Measurements from ENCODE around the gene KRTAP5-4. TPM values are rescaled to one million over a fixed set of nuclear protein-coding genes. Genes with fewer than 3 reads are reported as not detected.

KRTAP5-4 gene
- total RNA-seq, 5 donors from 2014 or later (not counting 1 experiment from before 2014, with no cell fraction given) = not detected

GRCh38 chr11:1574238-1574932 lies 47.6 kb downstream of the KRTAP5-4 start:
- POLR2A ChIA-PET = interaction anchor here (0.5 to 0.6 kb wide), 2 partner anchors 11 to 19 kb away, joined by 3 read pairs; no protein-coding TSS in a partner anchor
- WGBS (ENCODE audit: insufficient coverage) = under 1% methylated on average over 61 of the region's 64 CpGs
- Mint-ChIP-seq H3K4me3 (peak overlapping the region; percentile 73 to 84 (median 79)), H3K27ac (peak overlapping the region; percentile 78 to 80), H3K4me1 (peaks cover 19 to 24% (median 23%) of the 10 kb centered on the region in 3 donors), H3K27me3 (peaks cover 0 to 1% of the 10 kb centered on the region in 2 donors), H3K36me3 (peaks cover 4% of the 10 kb centered on the region), H3K9me3 (peaks cover 0 to 7% (median 4%) of the 10 kb centered on the region in 3 donors)
- CTCF ChIA-PET = interaction anchor here (0.7 to 2.7 kb wide), 11 partner anchors 9 to 960 kb away, joined by 3 to 43 read pairs (median 5); no protein-coding TSS in a partner anchor
- H3K27ac ChIP-seq (ENCODE audit: low read length) = peak overlapping the region; percentile 89
- peak; percentile 42 to 57 (median 54) for ATAC-seq (replicated peaks in 1 of 4)
- peaks cover 2 to 16% of the 10 kb centered on the region in 2 experiments for H3K27me3 ChIP-seq (replicated peaks in 1 of 2; ENCODE audit: control insufficient read depth in 2 of 2, extremely low read depth in 1 of 2, insufficient read depth in 2 of 2, low read length in 1 of 2)
- H3K4me3 ChIP-seq (ENCODE audit: control insufficient read depth in 1 of 2, extremely low read depth in 1 of 2, low read length in 1 of 2) = peak overlapping the region; percentile 26 to 56
- H3K4me1 ChIP-seq (ENCODE audit: control insufficient read depth in 1 of 2, extremely low read depth in 1 of 2, insufficient read depth in 2 of 2, low read length in 2 of 2) = peaks cover 12 to 42% of the 10 kb centered on the region in 2 experiments
- no peaks in the 10 kb centered on the region for H3K36me3 ChIP-seq (ENCODE audit: control insufficient read depth in 2 of 2, extremely low read depth in 1 of 2, insufficient read depth in 1 of 2, low read length in 1 of 2)
- no peaks in the 10 kb centered on the region for H3K9me3 ChIP-seq
- peak in 29 of 35 experiments; percentile 35 to 81 (median 57) for DNase-seq

GRCh38 chr11:1573903-1574237 lies 48.1 kb downstream of the KRTAP5-4 start:
- Mint-ChIP-seq H3K27ac (peak overlapping the region; percentile 78 to 80), H3K4me3 (peak overlapping the region; percentile 73 to 84 (median 79)), H3K4me1 (peaks cover 22 to 27% (median 26%) of the 10 kb centered on the region in 3 donors), H3K27me3 (peaks cover 0 to 1% of the 10 kb centered on the region in 2 donors), H3K36me3 (peaks cover 4% of the 10 kb centered on the region), H3K9me3 (peaks cover 0 to 6% (median 4%) of the 10 kb centered on the region in 3 donors)
- ATAC-seq (replicated peaks in 1 of 4) (peak in 2 of 4 experiments; percentile 0), DNase-seq (no peak)
- CTCF ChIA-PET = interaction anchor here (0.6 to 2.7 kb wide), 7 partner anchors 16 to 1073 kb away, joined by 3 to 43 read pairs (median 5); no protein-coding TSS in a partner anchor
- peak overlapping the region; percentile 26 to 56 for H3K4me3 ChIP-seq (ENCODE audit: control insufficient read depth in 1 of 2, extremely low read depth in 1 of 2, low read length in 1 of 2)
- H3K36me3 ChIP-seq (ENCODE audit: control insufficient read depth in 2 of 2, extremely low read depth in 1 of 2, insufficient read depth in 1 of 2, low read length in 1 of 2) = no peaks in the 10 kb centered on the region
- H3K27me3 ChIP-seq (replicated peaks in 1 of 2; ENCODE audit: control insufficient read depth in 2 of 2, extremely low read depth in 1 of 2, insufficient read depth in 2 of 2, low read length in 1 of 2) = peaks cover 2 to 16% of the 10 kb centered on the region in 2 experiments
- WGBS (ENCODE audit: insufficient coverage) = 4% methylated on average over 7 of the region's 7 CpGs
- peak overlapping the region; percentile 89 for H3K27ac ChIP-seq (ENCODE audit: low read length)
- POLR2A ChIA-PET = no interaction called here
- H3K4me1 ChIP-seq (ENCODE audit: control insufficient read depth in 1 of 2, extremely low read depth in 1 of 2, insufficient read depth in 2 of 2, low read length in 2 of 2) = peaks cover 12 to 47% of the 10 kb centered on the region in 2 experiments
- H3K9me3 ChIP-seq = no peaks in the 10 kb centered on the region

GRCh38 chr11:1573077-1573902 lies 48.6 kb downstream of the KRTAP5-4 start:
- ATAC-seq (replicated peaks in 1 of 4) = peak in 3 of 4 experiments; percentile 2 to 3 (median 2)
- peaks cover 12 to 53% of the 10 kb centered on the region in 2 experiments for H3K4me1 ChIP-seq (ENCODE audit: control insufficient read depth in 1 of 2, extremely low read depth in 1 of 2, insufficient read depth in 2 of 2, low read length in 2 of 2)
- CTCF ChIA-PET = interaction anchor here (0.6 to 2.7 kb wide), 6 partner anchors 15 to 1073 kb away, joined by 3 to 43 read pairs (median 4); no protein-coding TSS in a partner anchor
- Mint-ChIP-seq H3K27ac (peak overlapping the region; percentile 78 to 80), H3K9me3 (peaks cover 0 to 3% (median 2%) of the 10 kb centered on the region in 3 donors), H3K4me3 (peak overlapping the region; percentile 73 to 84 (median 79)), H3K4me1 (peaks cover 26 to 30% (median 27%) of the 10 kb centered on the region in 3 donors), H3K27me3 (peaks cover 0 to 1% of the 10 kb centered on the region in 2 donors), H3K36me3 (peaks cover 3% of the 10 kb centered on the region)
- WGBS (ENCODE audit: insufficient coverage) = 4% methylated on average over 15 of the region's 37 CpGs
- H3K27ac ChIP-seq (ENCODE audit: low read length) = peak overlapping the region; percentile 89
- DNase-seq = peak in 10 of 35 experiments; percentile 20 to 69 (median 37)
- H3K27me3 ChIP-seq (replicated peaks in 1 of 2; ENCODE audit: control insufficient read depth in 2 of 2, extremely low read depth in 1 of 2, insufficient read depth in 2 of 2, low read length in 1 of 2) = peaks cover 2 to 16% of the 10 kb centered on the region in 2 experiments
- POLR2A ChIA-PET = interaction anchor here in 1 of 2 donors (0.9 kb wide), 1 partner anchor 27 kb away, joined by 3 read pairs; no protein-coding TSS in a partner anchor
- peak overlapping the region; percentile 15 to 56 for H3K4me3 ChIP-seq (ENCODE audit: control insufficient read depth in 1 of 2, extremely low read depth in 1 of 2, low read length in 1 of 2)
- no peaks in the 10 kb centered on the region for H3K36me3 ChIP-seq (ENCODE audit: control insufficient read depth in 2 of 2, extremely low read depth in 1 of 2, insufficient read depth in 1 of 2, low read length in 1 of 2)
- H3K9me3 ChIP-seq = no peaks in the 10 kb centered on the region

- ATAC-seq (replicated peaks in 1 of 4) = peak; percentile 60 to 77 (median 66)
- Histone ChIP-seq H3K9me3 (no peaks in the 10 kb centered on the region), H3K4me1 (ENCODE audit: control insufficient read depth in 1 of 2, extremely low read depth in 1 of 2, insufficient read depth in 2 of 2, low read length in 2 of 2) (peaks cover 12 to 62% of the 10 kb centered on the region in 2 experiments), H3K4me3 (ENCODE audit: control insufficient read depth in 1 of 2, extremely low read depth in 1 of 2, low read length in 1 of 2) (peak within 1 kb of the TSS; percentile 56 to 67), H3K36me3 (ENCODE audit: control insufficient read depth in 2 of 2, extremely low read depth in 1 of 2, insufficient read depth in 1 of 2, low read length in 1 of 2) (no peaks in the 10 kb centered on the region), H3K27me3 (replicated peaks in 1 of 2; ENCODE audit: control insufficient read depth in 2 of 2, extremely low read depth in 1 of 2, insufficient read depth in 2 of 2, low read length in 1 of 2) (peaks cover 2 to 16% of the 10 kb centered on the region in 2 experiments), H3K27ac (ENCODE audit: low read length) (peak within 1 kb of the TSS; percentile 89)
- peak within 1 kb of the TSS; percentile 73 to 84 (median 79) for H3K4me3 Mint-ChIP-seq
- no peaks in the 10 kb centered on the region for H3K36me3 Mint-ChIP-seq
- peak within 1 kb of the TSS in 1 of 2 donors; percentile 64 for H3K27ac Mint-ChIP-seq
- ChIA-PET CTCF (interaction anchor here (1.4 to 2.7 kb wide), 2 partner anchors 26 kb away, joined by 8 to 43 read pairs; no protein-coding TSS in a partner anchor), POLR2A (interaction anchor here in 1 of 2 donors (0.6 to 0.9 kb wide), 2 partner anchors 26 to 190 kb away, joined by 3 to 5 read pairs; no protein-coding TSS in a partner anchor)
- H3K9me3 Mint-ChIP-seq = no peaks in the 10 kb centered on the region
- peaks cover 26 to 30% (median 27%) of the 10 kb centered on the region in 3 donors for H3K4me1 Mint-ChIP-seq
- peak; percentile 81 to 99 (median 94) for DNase-seq
- WGBS (ENCODE audit: insufficient coverage) = under 1% methylated on average over 115 of the region's 124 CpGs
- peaks cover 0 to 1% of the 10 kb centered on the region in 2 donors for H3K27me3 Mint-ChIP-seq
Measured at GRCh38 chr11:1572197-1573076, 49.5 kb downstream of the KRTAP5-4 start, which contains the start of gene DUSP8. TSS of gene DUSP8 (minus strand) at chr11:1572271. CDS start at chr11:1565826, 6,445 bp downstream.

GRCh38 chr11:1571760-1572196 lies 50.2 kb downstream of the KRTAP5-4 start:
- Mint-ChIP-seq H3K27me3 (peaks cover 0 to 1% of the 10 kb centered on the region in 2 donors), H3K4me1 (peaks cover 26 to 32% (median 27%) of the 10 kb centered on the region in 3 donors), H3K36me3 (no peaks in the 10 kb centered on the region), H3K27ac (no peak overlapping the region), H3K9me3 (no peaks in the 10 kb centered on the region), H3K4me3 (no peak overlapping the region)
- DNase-seq (no peak), ATAC-seq (replicated peaks in 1 of 4) (peak in 1 of 4 experiments; percentile 10)
- CTCF ChIA-PET = no interaction called here
- H3K4me1 ChIP-seq (ENCODE audit: control insufficient read depth in 1 of 2, extremely low read depth in 1 of 2, insufficient read depth in 2 of 2, low read length in 2 of 2) = peaks cover 12 to 68% of the 10 kb centered on the region in 2 experiments
- POLR2A ChIA-PET = interaction anchor here in 1 of 2 donors (0.6 kb wide), 1 partner anchor 190 kb away, joined by 5 read pairs; no protein-coding TSS in a partner anchor
- no peak overlapping the region for H3K27ac ChIP-seq (ENCODE audit: low read length)
- H3K4me3 ChIP-seq (ENCODE audit: control insufficient read depth in 1 of 2, extremely low read depth in 1 of 2, low read length in 1 of 2) = no peak overlapping the region
- H3K27me3 ChIP-seq (replicated peaks in 1 of 2; ENCODE audit: control insufficient read depth in 2 of 2, extremely low read depth in 1 of 2, insufficient read depth in 2 of 2, low read length in 1 of 2) = peaks cover 2 to 16% of the 10 kb centered on the region in 2 experiments
- H3K36me3 ChIP-seq (ENCODE audit: control insufficient read depth in 2 of 2, extremely low read depth in 1 of 2, insufficient read depth in 1 of 2, low read length in 1 of 2) = no peaks in the 10 kb centered on the region
- WGBS (ENCODE audit: insufficient coverage) = under 1% methylated on average over 91 of the region's 91 CpGs
- H3K9me3 ChIP-seq = no peaks in the 10 kb centered on the region

Data from T-cell (primary cell).